ENCODE results near the gene SPATA31C1.

DNA sequence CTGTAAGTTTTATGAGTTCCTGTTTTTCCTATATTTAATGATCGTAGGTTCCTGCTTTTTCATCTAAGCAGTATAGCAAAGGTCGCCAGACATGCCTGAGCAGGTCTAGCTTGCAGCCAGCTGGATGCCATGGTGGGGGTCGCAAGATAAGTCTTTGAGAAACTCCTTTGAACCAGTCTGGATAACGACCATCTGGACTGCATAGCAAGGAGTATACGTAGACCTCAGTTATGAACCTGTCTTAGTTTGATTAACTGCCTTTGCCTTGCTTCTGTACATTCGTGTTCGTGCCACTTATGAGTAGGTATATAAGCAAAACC, 43.5 kb upstream of the SPATA31C1 start:
- TF ChIP-seq, protein P1, sequence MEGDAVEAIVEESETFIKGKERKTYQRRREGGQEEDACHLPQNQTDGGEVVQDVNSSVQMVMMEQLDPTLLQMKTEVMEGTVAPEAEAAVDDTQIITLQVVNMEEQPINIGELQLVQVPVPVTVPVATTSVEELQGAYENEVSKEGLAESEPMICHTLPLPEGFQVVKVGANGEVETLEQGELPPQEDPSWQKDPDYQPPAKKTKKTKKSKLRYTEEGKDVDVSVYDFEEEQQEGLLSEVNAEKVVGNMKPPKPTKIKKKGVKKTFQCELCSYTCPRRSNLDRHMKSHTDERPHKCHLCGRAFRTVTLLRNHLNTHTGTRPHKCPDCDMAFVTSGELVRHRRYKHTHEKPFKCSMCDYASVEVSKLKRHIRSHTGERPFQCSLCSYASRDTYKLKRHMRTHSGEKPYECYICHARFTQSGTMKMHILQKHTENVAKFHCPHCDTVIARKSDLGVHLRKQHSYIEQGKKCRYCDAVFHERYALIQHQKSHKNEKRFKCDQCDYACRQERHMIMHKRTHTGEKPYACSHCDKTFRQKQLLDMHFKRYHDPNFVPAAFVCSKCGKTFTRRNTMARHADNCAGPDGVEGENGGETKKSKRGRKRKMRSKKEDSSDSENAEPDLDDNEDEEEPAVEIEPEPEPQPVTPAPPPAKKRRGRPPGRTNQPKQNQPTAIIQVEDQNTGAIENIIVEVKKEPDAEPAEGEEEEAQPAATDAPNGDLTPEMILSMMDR (IDR thresholded peaks at IDR 0.05; ENCODE audit: extremely low read depth in 1 of 2, insufficient read depth in 1 of 2, low read depth in 1 of 2, low read length in 2 of 2) = no peak
- no peak for TF ChIP-seq EZH2 (IDR thresholded peaks at IDR 0.05; ENCODE audit: borderline replicate concordance, low read depth, low read length, severe bottlenecking)
- no peak for TF ChIP-seq GATA2 (IDR thresholded peaks at IDR 0.05; ENCODE audit: insufficient read depth, insufficient read length, low read depth, low read length)
